GM12878 (cell line): ENCODE results near the gene MRPS14. TPM values are rescaled to one million over a fixed set of nuclear protein-coding genes. Genes with fewer than 3 reads are reported as not detected.

Experiments used
- ATAC-seq: fragments of 200-7000 bp; cut with Tn5 transposase; 3 replicates; pipeline ENCODE4 v1.9.1; 2020; ENCODE audit warnings: mild to moderate bottlenecking, moderate library complexity
- BruUV-seq: library from RNA; stranded (reverse); fragments of 400-500 nt; replicated peaks from 2 replicates; lab custom pipeline; 2021; lab: Mats Ljungman, UMichigan
- CTCF ChIA-PET: fragments of 300-600 bp; sonication (Branson Sonifier 250); formaldehyde crosslinking; extraction: SDS; loops from one replicate; lab custom pipeline; 2021; ENCODE audit warnings: inconsistent platforms; lab: Yijun Ruan, JAX
- POLR2A ChIA-PET: fragments of 350-600 bp; formaldehyde crosslinking; extraction: SDS; loops from one replicate; lab custom pipeline; 2021; ENCODE audit warnings: inconsistent platforms; lab: Charles Lee
- RAD21 ChIA-PET: fragments of 300-600 bp; sonication (Branson Sonifier 250); formaldehyde crosslinking; loops from one replicate; lab custom pipeline; 2023; ENCODE audit warnings: antibody characterized with exemption; ENCODE audit not compliant: unreplicated experiment; lab: Charles Lee
- SMC1A ChIA-PET: fragments of 300-600 bp; sonication (Branson Sonifier 250); formaldehyde crosslinking; loops from one replicate; lab custom pipeline; 2023; ENCODE audit not compliant: unreplicated experiment, uncharacterized antibody; lab: Charles Lee
- DNase-seq: peaks from one replicate; pipeline ENCODE4 v3.0.0-alpha.2; 2011; ENCODE audit warnings: low read depth, low spot score
- FAIRE-seq: peaks from 3 replicates; lab custom pipeline; 2011; peaks lifted over from hg19 to GRCh38; lab: Jason Lieb, UNC
- H2AFZ ChIP-seq: 2 replicates; pipeline ENCODE4 v1.6.0; 2011; ENCODE audit warnings: low read depth, low read length, control low read depth; ENCODE audit not compliant: control insufficient read depth
- H3K27ac ChIP-seq: 2 replicates; pipeline ENCODE4 v1.5.1; 2011; ENCODE audit warnings: control low read depth; ENCODE audit not compliant: control insufficient read depth, insufficient read depth
- H3K27me3 ChIP-seq, 2 experiments: replicated peaks in 1 of 2; 2 replicates each; pipeline versions ENCODE4 v1.6.0 to v1.6.1; 2011; ENCODE audit warnings: low read length in 1 of 2; ENCODE audit not compliant: control insufficient read depth in 2 of 2, insufficient read depth in 2 of 2
- H3K36me3 ChIP-seq, 2 experiments: 2 replicates each; pipeline ENCODE4 v1.5.1; 2011; ENCODE audit warnings: low read length in 1 of 2; ENCODE audit not compliant: control insufficient read depth in 2 of 2, insufficient read depth in 2 of 2
- H3K4me1 ChIP-seq: 2 replicates; pipeline ENCODE4 v1.6.1; 2011; ENCODE audit warnings: mild to moderate bottlenecking, low read length, moderate library complexity, mixed read lengths; ENCODE audit not compliant: control insufficient read depth, insufficient read depth
- H3K4me2 ChIP-seq: 2 replicates; pipeline ENCODE4 v1.6.0; 2011; ENCODE audit warnings: control low read depth; ENCODE audit not compliant: control insufficient read depth, insufficient read depth
- H3K4me3 ChIP-seq: fragments of 200-600 bp; sonication (generic); 2 replicates; pipeline ENCODE4 v1.5.1; 2016
- H3K79me2 ChIP-seq: 2 replicates; pipeline ENCODE4 v1.6.0; 2011; ENCODE audit warnings: low read length; ENCODE audit not compliant: control insufficient read depth, insufficient read depth
- H3K9ac ChIP-seq: 2 replicates; pipeline ENCODE4 v1.8.0; 2011; ENCODE audit warnings: low read length, control low read depth, mixed read lengths; ENCODE audit not compliant: control insufficient read depth, insufficient read depth
- H3K9me3 ChIP-seq: replicated peaks from 3 replicates; pipeline ENCODE4 v1.5.1; 2011; ENCODE audit warnings: mild to moderate bottlenecking, low read length; ENCODE audit not compliant: control insufficient read depth, insufficient read depth
- H4K20me1 ChIP-seq: 2 replicates; pipeline ENCODE4 v1.6.0; 2011; ENCODE audit not compliant: control insufficient read depth, insufficient read depth
- BRCA1 ChIP-seq: IDR thresholded peaks from 2 replicates; pipeline ENCODE4 v1.6.1; 2011; ENCODE audit warnings: low read depth, low read length, improper control_type of control experiment
- CBX3 ChIP-seq: fragments of 200-600 bp; sonication (generic); IDR thresholded peaks from 2 replicates; pipeline ENCODE4 v1.6.1; 2016; ENCODE audit warnings: low read depth, borderline replicate concordance
- HDGF ChIP-seq: fragments of 450-650 bp; IDR thresholded peaks from 2 replicates; pipeline ENCODE4 v1.6.1; 2016; ENCODE audit warnings: antibody characterized with exemption
- KDM1A ChIP-seq: fragments of 200-600 bp; sonication (generic); IDR thresholded peaks from 2 replicates; pipeline ENCODE4 v1.6.1; 2016; ENCODE audit warnings: borderline replicate concordance
- NR2C2 ChIP-seq: IDR thresholded peaks from 2 replicates; pipeline ENCODE4 v1.6.1; 2011; ENCODE audit warnings: borderline replicate concordance, low read depth; ENCODE audit not compliant: control insufficient read depth, insufficient read length
- PAX5 ChIP-seq: IDR thresholded peaks from 2 replicates; pipeline ENCODE4 v1.6.1; 2011; ENCODE audit warnings: low read depth, low read length, borderline replicate concordance
- PRDM15 ChIP-seq: fragments of 450-650 bp; formaldehyde crosslinking; IDR thresholded peaks from 2 replicates; pipeline ENCODE4 v1.4.0; 2020; ENCODE audit warnings: mild to moderate bottlenecking, moderate library complexity
- YBX1 ChIP-seq: fragments of 450-650 bp; IDR thresholded peaks from 2 replicates; pipeline ENCODE4 v1.6.1; 2016; ENCODE audit warnings: antibody characterized with exemption
- ZNF217 ChIP-seq: fragments of 450-650 bp; IDR thresholded peaks from 2 replicates; pipeline ENCODE4 v1.6.1; 2017; ENCODE audit warnings: antibody characterized with exemption, mild to moderate bottlenecking
- WGBS: methylation state at CpG from one replicate; pipeline ENCODE4 v1.1.6; 2016; ENCODE audit warnings: low lambda C conversion rate; ENCODE audit not compliant: insufficient replicate concordance, insufficient coverage; ENCODE audit errors: missing lambda C conversion rate; 5-methylcytosine and 5-hydroxymethylcytosine counted together
- in situ Hi-C: fragments of 300-500 bp; cut with MboI; formaldehyde crosslinking; loops from 9 replicates; pipeline ENCODE4 v1.14.3; 2018; ENCODE audit warnings: mixed read lengths
- intact Hi-C: fragments of 100-400 bp; cut with micrococcal nuclease; formaldehyde crosslinking; loops from one replicate; pipeline ENCODE4 v1.14.2; 2022; ENCODE audit not compliant: unreplicated experiment
- polyA plus RNA-seq, 11 experiments: library from polyadenylated mRNA; depleted of rRNA in 4 of 11; unstranded in 6 of 11; stranded (reverse) in 5 of 11; fragments of >200 nt; fragmentation: Nextera tagmentation in 4 of 11; fragmentation: Illumina TruSeq in 1 of 11; extraction: Ambion mirVana in 4 of 11; extraction: Trizol in 1 of 11; gene quantifications; 1 replicate in 1 of 11; 2 replicates in 10 of 11; pipeline versions ENCODE4 v1.2.1 to v1.2.3, GENCODE V29; 2011 to 2016; ENCODE audit warnings: inconsistent platforms in 2 of 11, missing spikeins in 2 of 11, low read depth in 1 of 11
- total RNA-seq, 4 experiments: library from RNA; depleted of rRNA in 3 of 4; stranded (reverse); fragments of >200 nt in 3 of 4; fragmentation: Illumina TruSeq in 1 of 4; extraction: Trizol in 1 of 4; gene quantifications; 2 replicates each; pipeline versions ENCODE4 v1.2.1 to v1.2.3, GENCODE V29; 2013 to 2021

MRPS14 gene
- total and polyA plus RNA-seq, 10 of the 15 experiments (the other 5 are each of a cell fraction or from before 2014, with no cell fraction given), result 31.1 to 224 (median 50.4) TPM

GRCh38 chr1:175033953-175034352 lies 10.7 kb upstream of the MRPS14 start:
- Histone ChIP-seq H2AFZ (no peak overlapping the region), H3K27ac (no peak overlapping the region), H3K79me2 (no peaks in the 10 kb centered on the region), H3K27me3 (peaks cover 0 to 3% of the 10 kb centered on the region in 2 experiments; a peak in 2 of 4 replicates), H3K9me3 (no peaks in the 10 kb centered on the region), H3K4me3 (no peak overlapping the region), H3K36me3 (no peaks in the 10 kb centered on the region), H3K4me1 (peaks cover 4% of the 10 kb centered on the region), H3K4me2 (no peak overlapping the region)
- no peak for FAIRE-seq
- ChIA-PET CTCF (interaction anchor here (6.9 to 7.3 kb wide), 2 partner anchors 91 to 118 kb away, joined by 46 to 199 read pairs; no protein-coding TSS in a partner anchor), SMC1A (interaction anchor here (1.3 to 3.6 kb wide), 3 partner anchors 91 to 118 kb away, joined by 4 to 27 read pairs (median 5); no protein-coding TSS in a partner anchor), POLR2A (no interaction called here)
- 66% methylated on average over 4 of the region's 4 CpGs for WGBS
- intact Hi-C loops, result no loop called here
- in situ Hi-C loops, result no loop called here
- no peak for TF ChIP-seq CBX3
- TF ChIP-seq HDGF, result no peak
- TF ChIP-seq BRCA1, result no peak
- no peak for TF ChIP-seq YBX1
- TF ChIP-seq PAX5, result no peak
- no peak for TF ChIP-seq ZNF217
- TF ChIP-seq PRDM15 (CRISPR knock-in tag), result no peak
- TF ChIP-seq KDM1A, result no peak
- no peak for TF ChIP-seq NR2C2
- TF ChIP-seq, all 136 proteins: peak for 0
- DNase-seq (no peak), ATAC-seq (no peak)
- RAD21 ChIA-PET, result interaction anchor here (1.1 kb wide), 1 partner anchor 91 kb away, joined by 3 read pairs; no protein-coding TSS in a partner anchor
- BruUV-seq, result no TSS peak
- no peak overlapping the region for H3K9ac ChIP-seq
- H4K20me1 ChIP-seq, result no peaks in the 10 kb centered on the region
